ENCODE measurements around the gene MB21D2. TPM values are rescaled to one million over a fixed set of nuclear protein-coding genes. Genes with fewer than 3 reads are reported as not detected.

MB21D2 gene
- total RNA-seq, 2 donors from 2014 or later = 0.45 to 1.7 TPM

GRCh38 chr3:192915722-192916121 is 1.9 kb downstream of the MB21D2 start:
- no peak overlapping the region for H3K27ac Mint-ChIP-seq
- H3K4me3 Mint-ChIP-seq = no peak overlapping the region
- peaks cover 0 to 9% of the 10 kb centered on the region in 2 donors for H3K4me1 Mint-ChIP-seq (ENCODE audit: low read depth in 2 of 2)
- H3K36me3 Mint-ChIP-seq = no peaks in the 10 kb centered on the region
- peaks cover 45 to 51% of the 10 kb centered on the region in 2 donors for H3K27me3 Mint-ChIP-seq
- ATAC-seq = no peak
- DNase-seq (ENCODE audit: low spot score) = no peak
- H3K9me3 Mint-ChIP-seq = no peaks in the 10 kb centered on the region

DNA sequence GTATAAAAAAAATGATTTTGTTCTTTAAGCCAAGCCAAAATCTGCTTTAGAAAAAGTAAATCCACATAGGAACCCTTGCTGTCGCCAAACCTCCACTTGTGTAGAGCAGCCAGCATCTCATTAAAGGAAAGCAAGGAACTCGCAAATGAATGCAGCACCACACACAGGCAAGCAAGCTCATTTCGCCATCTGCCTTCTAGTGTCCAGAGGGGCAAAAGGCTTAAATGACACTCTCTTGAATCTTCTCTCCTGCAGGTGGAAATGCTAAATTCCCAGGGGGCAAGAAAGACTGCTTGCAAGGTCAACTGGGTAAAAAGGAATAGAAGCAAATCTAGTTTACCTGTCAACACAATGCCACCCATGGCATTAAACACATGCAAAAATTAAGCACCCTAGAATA is 2.4 kb downstream of the MB21D2 start:
- Mint-ChIP-seq H3K4me3 (no peak overlapping the region), H3K9me3 (no peaks in the 10 kb centered on the region), H3K36me3 (no peaks in the 10 kb centered on the region), H3K4me1 (ENCODE audit: low read depth in 2 of 2) (peaks cover 0 to 9% of the 10 kb centered on the region in 2 donors), H3K27ac (no peak overlapping the region), H3K27me3 (peaks cover 43 to 50% of the 10 kb centered on the region in 2 donors)
- ATAC-seq (no peak), DNase-seq (ENCODE audit: low spot score) (no peak)

GRCh38 chr3:192914848-192915247 is 2.8 kb downstream of the MB21D2 start:
- no peak overlapping the region for H3K27ac Mint-ChIP-seq
- H3K36me3 Mint-ChIP-seq = no peaks in the 10 kb centered on the region
- H3K4me3 Mint-ChIP-seq = no peak overlapping the region
- ATAC-seq (no peak), DNase-seq (ENCODE audit: low spot score) (no peak)
- H3K4me1 Mint-ChIP-seq (ENCODE audit: low read depth in 2 of 2) = peaks cover 0 to 9% of the 10 kb centered on the region in 2 donors
- peaks cover 40 to 45% of the 10 kb centered on the region in 2 donors for H3K27me3 Mint-ChIP-seq
- H3K9me3 Mint-ChIP-seq = no peaks in the 10 kb centered on the region

GRCh38 chr3:192913540-192913939 is 4.1 kb downstream of the MB21D2 start:
- no peak overlapping the region for H3K4me3 Mint-ChIP-seq
- ATAC-seq (no peak), DNase-seq (ENCODE audit: low spot score) (no peak)
- H3K27ac Mint-ChIP-seq = no peak overlapping the region
- peaks cover 0 to 9% of the 10 kb centered on the region in 2 donors for H3K4me1 Mint-ChIP-seq (ENCODE audit: low read depth in 2 of 2)
- no peaks in the 10 kb centered on the region for H3K9me3 Mint-ChIP-seq
- no peaks in the 10 kb centered on the region for H3K36me3 Mint-ChIP-seq
- peaks cover 27 to 32% of the 10 kb centered on the region in 2 donors for H3K27me3 Mint-ChIP-seq

DNA sequence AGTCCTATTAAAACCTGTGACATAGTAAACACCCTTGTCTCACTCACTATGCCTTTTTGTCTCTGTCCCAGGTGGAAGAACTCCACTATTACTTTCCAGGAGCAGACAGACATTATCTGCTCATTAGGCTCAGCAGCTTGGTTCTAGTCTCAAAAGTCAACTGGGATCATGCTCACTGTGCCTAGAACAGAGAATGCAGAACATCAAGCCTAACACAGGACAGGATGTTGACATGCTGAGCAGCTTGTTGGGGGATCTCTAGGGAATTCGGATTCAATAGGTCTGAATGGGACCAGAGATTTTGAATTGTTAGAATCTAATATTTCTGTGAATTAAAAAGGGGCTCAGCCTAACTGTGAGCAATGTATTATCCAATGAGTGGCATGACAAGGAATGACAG is 6.4 kb downstream of the MB21D2 start:
- DNase-seq (ENCODE audit: low spot score) = no peak
- ATAC-seq = no peak
- no peak overlapping the region for H3K27ac Mint-ChIP-seq
- peaks cover 19 to 21% of the 10 kb centered on the region in 2 donors for H3K27me3 Mint-ChIP-seq
- H3K4me1 Mint-ChIP-seq (ENCODE audit: low read depth in 2 of 2) = peaks cover 0 to 2% of the 10 kb centered on the region in 2 donors
- no peaks in the 10 kb centered on the region for H3K36me3 Mint-ChIP-seq
- no peaks in the 10 kb centered on the region for H3K9me3 Mint-ChIP-seq
- H3K4me3 Mint-ChIP-seq = no peak overlapping the region

DNA sequence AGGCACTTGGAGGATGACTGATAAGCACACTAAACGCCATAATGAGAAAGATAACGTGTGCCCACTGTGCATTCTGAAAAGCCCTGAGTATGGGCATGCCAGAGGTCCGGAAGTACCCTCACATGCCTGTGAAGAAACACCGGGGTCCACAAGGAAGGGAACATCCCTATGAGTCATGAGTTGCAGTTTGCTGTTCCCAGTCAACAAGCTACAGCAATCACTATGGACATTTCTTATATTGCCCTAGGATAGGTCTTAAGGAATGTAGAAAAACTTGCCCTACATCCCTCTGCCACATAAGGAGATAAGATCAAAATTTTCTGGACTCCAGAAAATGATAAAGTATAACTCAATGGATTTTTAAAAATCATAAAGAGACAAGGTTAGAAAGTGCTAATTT is 9.9 kb downstream of the MB21D2 start:
- no peak for DNase-seq (ENCODE audit: low spot score)
- no peak overlapping the region for H3K27ac Mint-ChIP-seq
- H3K36me3 Mint-ChIP-seq = no peaks in the 10 kb centered on the region

DNA sequence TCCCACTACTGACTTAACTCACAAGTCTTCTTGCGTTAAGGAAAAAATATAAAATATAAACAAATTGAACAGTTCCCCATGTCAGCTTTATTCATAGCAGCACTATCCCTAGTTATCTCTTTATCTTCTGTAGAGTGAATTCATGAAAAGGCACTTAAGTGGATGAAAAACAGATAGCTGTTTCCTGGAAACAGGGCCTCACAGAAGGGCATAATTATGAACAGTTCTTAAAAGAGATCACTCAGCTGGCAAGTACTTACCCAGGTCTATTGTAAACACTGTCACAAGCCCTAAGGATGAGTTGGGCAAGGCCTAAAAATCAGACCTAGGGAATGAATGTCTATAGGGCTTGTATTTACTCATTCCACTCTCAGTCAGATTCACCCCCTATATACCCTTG is 10.7 kb downstream of the MB21D2 start:
- H3K27me3 Mint-ChIP-seq = peaks cover 0 to 3% of the 10 kb centered on the region in 2 donors
- no peak overlapping the region for H3K4me3 Mint-ChIP-seq
- no peaks in the 10 kb centered on the region for H3K36me3 Mint-ChIP-seq
- DNase-seq (ENCODE audit: low spot score) (no peak), ATAC-seq (no peak)
- no peaks in the 10 kb centered on the region for H3K4me1 Mint-ChIP-seq (ENCODE audit: low read depth in 2 of 2)
- no peak overlapping the region for H3K27ac Mint-ChIP-seq
- no peaks in the 10 kb centered on the region for H3K9me3 Mint-ChIP-seq

More for the DNA sequence above, 9.9 kb downstream of the MB21D2 start:
- ATAC-seq = no peak
- no peak overlapping the region for H3K4me3 Mint-ChIP-seq
- peaks cover 0 to 3% of the 10 kb centered on the region in 2 donors for H3K27me3 Mint-ChIP-seq
- no peaks in the 10 kb centered on the region for H3K4me1 Mint-ChIP-seq (ENCODE audit: low read depth in 2 of 2)
- no peaks in the 10 kb centered on the region for H3K9me3 Mint-ChIP-seq

DNA sequence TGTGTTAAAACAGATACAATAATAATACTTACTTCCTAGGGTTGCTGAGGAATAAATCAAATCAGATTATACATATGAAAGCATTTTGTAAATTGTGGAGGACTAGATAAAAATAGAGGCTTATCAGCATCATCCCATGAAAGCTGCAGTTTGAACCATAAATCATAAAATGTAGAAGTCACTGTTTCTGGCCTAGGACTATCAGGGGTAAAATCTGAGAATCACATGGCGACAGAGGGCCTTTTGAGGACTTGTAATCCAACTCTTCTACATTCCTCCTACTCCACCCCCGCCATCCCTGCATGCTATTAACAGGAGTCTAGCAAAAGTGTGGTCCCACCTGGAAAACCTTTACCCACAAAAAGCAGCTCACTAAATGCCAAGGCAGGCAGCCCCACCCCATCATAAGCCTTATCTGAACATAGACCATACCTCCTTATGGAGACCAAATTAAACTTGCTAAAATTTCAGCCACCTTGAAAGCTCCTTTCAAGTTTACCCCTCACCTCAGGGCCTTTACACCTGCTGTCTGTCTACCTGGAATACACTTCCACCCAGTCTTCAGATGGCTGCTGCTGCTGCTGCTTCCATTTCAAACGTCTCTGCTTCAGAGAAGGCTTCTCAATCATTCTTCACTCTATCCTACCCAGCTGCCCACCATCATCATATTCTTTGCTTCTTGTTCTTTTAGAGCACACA is 11.5 kb downstream of the MB21D2 start:
- no peak for ATAC-seq
- no peak for DNase-seq (ENCODE audit: low spot score)
- Mint-ChIP-seq H3K4me1 (ENCODE audit: low read depth in 2 of 2) (no peaks in the 10 kb centered on the region), H3K4me3 (no peak overlapping the region), H3K27ac (no peak overlapping the region), H3K36me3 (no peaks in the 10 kb centered on the region), H3K27me3 (peaks cover 0 to 3% of the 10 kb centered on the region in 2 donors), H3K9me3 (no peaks in the 10 kb centered on the region)

DNA sequence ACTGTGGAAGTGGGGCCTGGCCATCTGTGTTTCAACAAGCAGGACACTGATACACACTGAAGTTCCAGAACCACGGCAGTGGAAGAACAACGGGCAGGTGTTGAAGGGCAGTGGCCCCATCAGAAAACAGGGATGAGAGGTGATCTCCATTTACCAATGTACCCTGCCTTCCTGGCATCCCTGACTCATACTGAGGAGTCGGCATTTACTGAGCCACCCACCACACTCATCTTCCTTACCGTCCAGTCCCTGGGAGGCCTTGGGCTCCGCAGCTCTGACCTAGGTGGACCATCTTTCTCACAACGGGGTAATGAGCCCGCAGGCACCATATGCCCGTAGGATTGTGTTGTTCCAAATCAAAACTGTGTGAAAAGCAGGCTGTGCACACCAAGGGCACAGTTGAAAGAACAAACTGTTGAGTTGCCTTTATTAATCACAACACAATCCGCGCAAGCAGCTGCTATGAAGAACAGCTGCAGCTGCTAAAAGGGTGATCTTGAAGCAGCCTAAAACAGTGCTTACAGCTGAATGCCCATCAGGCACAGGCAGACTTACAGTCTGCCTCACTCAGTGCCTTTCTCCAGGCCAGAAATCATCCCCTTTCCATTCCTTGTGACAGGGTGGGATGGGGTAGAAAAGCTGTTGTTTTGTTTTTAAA is 12.9 kb downstream of the MB21D2 start:
- DNase-seq (ENCODE audit: low spot score) (no peak), ATAC-seq (no peak)
- Mint-ChIP-seq H3K27me3 (peaks cover 0 to 3% of the 10 kb centered on the region in 2 donors), H3K4me1 (ENCODE audit: low read depth in 2 of 2) (peaks cover 0 to 1% of the 10 kb centered on the region in 2 donors), H3K9me3 (peaks cover under 1% of the 10 kb centered on the region), H3K4me3 (no peak overlapping the region), H3K36me3 (no peaks in the 10 kb centered on the region), H3K27ac (no peak overlapping the region)

DNA sequence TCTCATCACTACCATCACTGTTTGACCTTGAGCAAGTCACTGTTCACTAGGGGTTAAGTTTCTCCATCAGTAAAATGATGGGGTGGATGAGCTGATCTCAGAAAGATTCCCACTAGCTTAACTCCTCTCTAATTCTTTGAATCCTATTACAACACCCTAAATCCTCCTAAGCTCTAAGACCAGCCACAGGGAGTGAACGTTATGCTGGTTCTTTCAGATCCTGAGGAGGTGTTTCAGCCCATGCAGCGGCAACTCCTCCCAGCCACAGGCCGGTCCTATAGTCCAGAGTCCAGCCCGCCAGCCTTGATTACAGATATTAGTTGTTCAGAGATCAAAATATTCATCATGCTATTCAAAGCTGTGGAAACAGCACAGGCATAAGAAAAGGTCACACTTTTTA is 15.1 kb downstream of the MB21D2 start:
- no peak for DNase-seq (ENCODE audit: low spot score)

DNA sequence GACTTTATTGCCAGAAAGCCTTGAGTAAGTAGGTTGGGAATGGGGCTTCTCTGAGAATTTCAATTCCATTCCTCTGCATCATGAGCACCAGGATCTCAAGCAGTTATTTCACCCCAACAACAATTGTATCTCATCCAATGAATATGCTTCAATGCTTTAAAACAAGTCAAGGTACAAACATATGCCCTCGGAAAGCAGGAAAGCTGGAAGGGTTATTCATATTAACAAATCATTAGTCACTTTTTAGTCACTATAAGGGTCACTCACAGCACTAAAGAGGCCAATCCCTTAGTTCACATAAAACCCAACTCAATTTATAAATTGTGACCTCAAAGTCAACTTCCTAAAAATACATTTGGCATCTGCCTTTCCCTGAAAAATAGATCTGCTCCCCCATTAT is 16.2 kb downstream of the MB21D2 start:
- DNase-seq (ENCODE audit: low spot score) (no peak), ATAC-seq (no peak)
- Mint-ChIP-seq H3K4me3 (no peak overlapping the region), H3K4me1 (ENCODE audit: low read depth in 2 of 2) (peaks cover 7 to 11% of the 10 kb centered on the region in 2 donors), H3K27me3 (peaks cover 4% of the 10 kb centered on the region in 2 donors), H3K9me3 (peaks cover 4% of the 10 kb centered on the region), H3K27ac (no peak overlapping the region), H3K36me3 (no peaks in the 10 kb centered on the region)

More for the DNA sequence above, 15.1 kb downstream of the MB21D2 start:
- H3K36me3 Mint-ChIP-seq = no peaks in the 10 kb centered on the region
- H3K27ac Mint-ChIP-seq = no peak overlapping the region
- ATAC-seq = no peak
- H3K4me1 Mint-ChIP-seq (ENCODE audit: low read depth in 2 of 2) = peaks cover 7 to 11% of the 10 kb centered on the region in 2 donors
- no peak overlapping the region for H3K4me3 Mint-ChIP-seq
- H3K9me3 Mint-ChIP-seq = peaks cover 4% of the 10 kb centered on the region
- H3K27me3 Mint-ChIP-seq = peaks cover 0 to 3% of the 10 kb centered on the region in 2 donors

GRCh38 chr3:192899540-192899982 is 18.1 kb downstream of the MB21D2 start:
- H3K9me3 Mint-ChIP-seq = peaks cover 7% of the 10 kb centered on the region
- DNase-seq (ENCODE audit: low spot score) (no peak), ATAC-seq (peak in 1 of 2 donors; percentile 40)
- no peaks in the 10 kb centered on the region for H3K36me3 Mint-ChIP-seq
- H3K4me1 Mint-ChIP-seq (ENCODE audit: low read depth in 2 of 2) = peaks cover 7 to 14% of the 10 kb centered on the region in 2 donors
- H3K4me3 Mint-ChIP-seq = no peak overlapping the region
- H3K27me3 Mint-ChIP-seq = peaks cover 12 to 15% of the 10 kb centered on the region in 2 donors
- H3K27ac Mint-ChIP-seq = peak overlapping the region in 1 of 2 donors; percentile 19

DNA sequence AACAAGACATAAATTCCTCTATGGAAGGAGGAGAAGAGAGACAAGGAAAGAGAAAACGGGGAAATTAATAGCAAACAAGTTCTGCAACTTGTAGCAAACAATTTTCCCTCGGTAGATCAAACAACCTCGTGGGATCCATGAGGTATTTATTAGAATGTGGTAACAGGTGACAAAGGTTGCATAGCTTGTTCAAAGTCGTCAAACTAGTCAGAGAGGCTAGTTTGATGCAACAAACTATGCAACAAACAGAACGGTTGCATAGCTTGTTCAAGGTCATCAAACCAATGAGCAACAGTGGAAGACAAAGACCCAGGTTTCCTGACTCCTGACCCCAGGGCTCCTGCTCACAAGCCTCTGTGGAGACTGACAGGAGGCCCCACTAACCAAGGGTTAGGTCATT is 20.7 kb downstream of the MB21D2 start:
- H3K4me3 Mint-ChIP-seq = no peak overlapping the region
- ATAC-seq (no peak), DNase-seq (ENCODE audit: low spot score) (no peak)
- no peak overlapping the region for H3K27ac Mint-ChIP-seq
- peaks cover 8% of the 10 kb centered on the region for H3K9me3 Mint-ChIP-seq
- H3K36me3 Mint-ChIP-seq = no peaks in the 10 kb centered on the region
- peaks cover 12 to 15% of the 10 kb centered on the region in 2 donors for H3K27me3 Mint-ChIP-seq
- peaks cover 14 to 19% of the 10 kb centered on the region in 2 donors for H3K4me1 Mint-ChIP-seq (ENCODE audit: low read depth in 2 of 2)

- H3K4me1 Mint-ChIP-seq (ENCODE audit: low read depth in 2 of 2) = peaks cover 14 to 19% of the 10 kb centered on the region in 2 donors
- no peaks in the 10 kb centered on the region for H3K36me3 Mint-ChIP-seq
- H3K4me3 Mint-ChIP-seq = no peak overlapping the region
- DNase-seq (ENCODE audit: low spot score) (no peak), ATAC-seq (no peak)
- H3K27ac Mint-ChIP-seq = no peak overlapping the region
- peaks cover 12 to 15% of the 10 kb centered on the region in 2 donors for H3K27me3 Mint-ChIP-seq
- peaks cover 8% of the 10 kb centered on the region for H3K9me3 Mint-ChIP-seq
Measured at GRCh38 chr3:192896208-192896607, 21.4 kb downstream of the MB21D2 start.

Measured in natural killer cell treated with Interleukin-12 subunit alpha and Interleukin-12 subunit beta and Interleukin-15 and Interleukin-18, amount 100 ng/mL, for 72 hours (primary cell).